ENCODE measurements around the gene RNF213.

The RNF213 gene

DNA sequence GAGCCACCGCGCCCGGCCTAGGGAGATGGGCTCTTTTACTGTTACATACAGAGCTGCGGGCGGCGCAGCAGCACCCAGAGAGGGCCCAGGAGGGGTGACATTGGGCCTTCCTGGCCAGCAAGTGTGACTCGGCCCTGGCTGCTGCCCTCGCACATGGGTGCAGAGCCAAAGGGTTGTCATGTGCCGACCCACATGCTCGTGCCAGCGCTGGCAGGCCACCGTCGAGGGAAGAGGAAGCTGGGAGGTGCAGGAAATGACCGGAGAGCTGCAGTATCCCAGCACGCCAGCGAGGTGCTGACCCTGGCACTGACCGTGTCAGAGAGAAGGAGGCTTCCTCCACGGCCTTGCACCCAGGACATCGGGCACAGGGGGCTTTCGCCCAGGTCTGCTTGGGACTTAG lies 162.3 kb downstream of the RNF213 start:
- no peak for TF ChIP-seq FOXP2 (optimal IDR thresholded peaks at IDR 0.05; ENCODE audit: borderline replicate concordance, extremely low read depth, extremely low read length, insufficient read depth)
- TF ChIP-seq, protein P1, sequence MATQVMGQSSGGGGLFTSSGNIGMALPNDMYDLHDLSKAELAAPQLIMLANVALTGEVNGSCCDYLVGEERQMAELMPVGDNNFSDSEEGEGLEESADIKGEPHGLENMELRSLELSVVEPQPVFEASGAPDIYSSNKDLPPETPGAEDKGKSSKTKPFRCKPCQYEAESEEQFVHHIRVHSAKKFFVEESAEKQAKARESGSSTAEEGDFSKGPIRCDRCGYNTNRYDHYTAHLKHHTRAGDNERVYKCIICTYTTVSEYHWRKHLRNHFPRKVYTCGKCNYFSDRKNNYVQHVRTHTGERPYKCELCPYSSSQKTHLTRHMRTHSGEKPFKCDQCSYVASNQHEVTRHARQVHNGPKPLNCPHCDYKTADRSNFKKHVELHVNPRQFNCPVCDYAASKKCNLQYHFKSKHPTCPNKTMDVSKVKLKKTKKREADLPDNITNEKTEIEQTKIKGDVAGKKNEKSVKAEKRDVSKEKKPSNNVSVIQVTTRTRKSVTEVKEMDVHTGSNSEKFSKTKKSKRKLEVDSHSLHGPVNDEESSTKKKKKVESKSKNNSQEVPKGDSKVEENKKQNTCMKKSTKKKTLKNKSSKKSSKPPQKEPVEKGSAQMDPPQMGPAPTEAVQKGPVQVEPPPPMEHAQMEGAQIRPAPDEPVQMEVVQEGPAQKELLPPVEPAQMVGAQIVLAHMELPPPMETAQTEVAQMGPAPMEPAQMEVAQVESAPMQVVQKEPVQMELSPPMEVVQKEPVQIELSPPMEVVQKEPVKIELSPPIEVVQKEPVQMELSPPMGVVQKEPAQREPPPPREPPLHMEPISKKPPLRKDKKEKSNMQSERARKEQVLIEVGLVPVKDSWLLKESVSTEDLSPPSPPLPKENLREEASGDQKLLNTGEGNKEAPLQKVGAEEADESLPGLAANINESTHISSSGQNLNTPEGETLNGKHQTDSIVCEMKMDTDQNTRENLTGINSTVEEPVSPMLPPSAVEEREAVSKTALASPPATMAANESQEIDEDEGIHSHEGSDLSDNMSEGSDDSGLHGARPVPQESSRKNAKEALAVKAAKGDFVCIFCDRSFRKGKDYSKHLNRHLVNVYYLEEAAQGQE (IDR thresholded peaks at IDR 0.05; ENCODE audit: insufficient read depth in 1 of 2, low read depth in 2 of 2, low read length in 2 of 2), result no peak
- TF ChIP-seq POLR2AphosphoS5 (IDR thresholded peaks at IDR 0.05; ENCODE audit: low read depth, low read length), result no peak
- no peak for TF ChIP-seq TAF1 (IDR thresholded peaks at IDR 0.05; ENCODE audit: borderline replicate concordance, insufficient read depth, low read length)
- TF ChIP-seq SIN3A (IDR thresholded peaks at IDR 0.05; ENCODE audit: borderline replicate concordance, insufficient read depth, low read length), result no peak

DNA sequence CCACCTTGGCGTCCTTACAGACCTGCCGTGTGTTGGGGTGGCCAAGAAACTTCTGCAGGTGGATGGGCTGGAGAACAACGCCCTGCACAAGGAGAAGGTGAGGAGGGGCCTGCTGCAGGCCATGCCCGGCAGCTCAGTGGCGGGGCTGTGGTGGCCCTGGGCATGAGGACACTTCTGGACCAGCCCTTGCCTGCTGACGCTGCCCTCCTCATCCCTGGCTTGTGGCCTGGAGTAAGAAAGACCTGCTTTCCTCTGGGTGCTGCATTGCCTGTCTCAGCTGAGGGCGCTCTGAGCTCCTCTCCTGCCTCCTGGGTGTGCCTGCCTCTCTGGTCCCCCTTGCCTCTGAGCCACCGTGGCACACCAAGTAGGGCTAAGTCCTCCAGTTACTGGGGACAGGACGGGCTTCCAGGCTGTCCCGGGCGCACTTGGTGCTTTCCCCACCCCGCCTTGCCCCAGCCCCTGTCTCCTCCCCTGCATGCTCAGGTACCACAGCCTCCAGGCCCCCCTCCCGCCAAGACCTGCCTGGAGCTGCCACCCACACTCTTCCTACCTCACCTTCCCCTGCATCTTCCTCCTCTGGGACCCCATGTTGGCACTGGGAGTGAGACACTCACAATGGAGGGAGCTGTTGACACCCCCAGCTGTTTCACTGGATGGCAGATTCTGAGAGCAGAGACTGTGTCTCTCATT lies 163.0 kb downstream of the RNF213 start:
- TF ChIP-seq SIN3A (IDR thresholded peaks at IDR 0.05; ENCODE audit: borderline replicate concordance, insufficient read depth, low read length) (no peak), FOXP2 (optimal IDR thresholded peaks at IDR 0.05; ENCODE audit: borderline replicate concordance, extremely low read depth, extremely low read length, insufficient read depth) (no peak), POLR2AphosphoS5 (IDR thresholded peaks at IDR 0.05; ENCODE audit: low read depth, low read length) (no peak), TAF1 (IDR thresholded peaks at IDR 0.05; ENCODE audit: borderline replicate concordance, insufficient read depth, low read length) (no peak)
- TF ChIP-seq, protein P1 (IDR thresholded peaks at IDR 0.05; ENCODE audit: insufficient read depth in 1 of 2, low read depth in 2 of 2, low read length in 2 of 2), result no peak

GRCh38 chr17:80424261-80424660 lies 163.6 kb downstream of the RNF213 start:
- no peak for TF ChIP-seq SIN3A (IDR thresholded peaks at IDR 0.05; ENCODE audit: borderline replicate concordance, insufficient read depth, low read length)
- TF ChIP-seq POLR2AphosphoS5 (IDR thresholded peaks at IDR 0.05; ENCODE audit: low read depth, low read length), result no peak
- no peak for TF ChIP-seq FOXP2 (optimal IDR thresholded peaks at IDR 0.05; ENCODE audit: borderline replicate concordance, extremely low read depth, extremely low read length, insufficient read depth)
- TF ChIP-seq, protein P1 (IDR thresholded peaks at IDR 0.05; ENCODE audit: insufficient read depth in 1 of 2, low read depth in 2 of 2, low read length in 2 of 2), result no peak
- no peak for TF ChIP-seq TAF1 (IDR thresholded peaks at IDR 0.05; ENCODE audit: borderline replicate concordance, insufficient read depth, low read length)

DNA sequence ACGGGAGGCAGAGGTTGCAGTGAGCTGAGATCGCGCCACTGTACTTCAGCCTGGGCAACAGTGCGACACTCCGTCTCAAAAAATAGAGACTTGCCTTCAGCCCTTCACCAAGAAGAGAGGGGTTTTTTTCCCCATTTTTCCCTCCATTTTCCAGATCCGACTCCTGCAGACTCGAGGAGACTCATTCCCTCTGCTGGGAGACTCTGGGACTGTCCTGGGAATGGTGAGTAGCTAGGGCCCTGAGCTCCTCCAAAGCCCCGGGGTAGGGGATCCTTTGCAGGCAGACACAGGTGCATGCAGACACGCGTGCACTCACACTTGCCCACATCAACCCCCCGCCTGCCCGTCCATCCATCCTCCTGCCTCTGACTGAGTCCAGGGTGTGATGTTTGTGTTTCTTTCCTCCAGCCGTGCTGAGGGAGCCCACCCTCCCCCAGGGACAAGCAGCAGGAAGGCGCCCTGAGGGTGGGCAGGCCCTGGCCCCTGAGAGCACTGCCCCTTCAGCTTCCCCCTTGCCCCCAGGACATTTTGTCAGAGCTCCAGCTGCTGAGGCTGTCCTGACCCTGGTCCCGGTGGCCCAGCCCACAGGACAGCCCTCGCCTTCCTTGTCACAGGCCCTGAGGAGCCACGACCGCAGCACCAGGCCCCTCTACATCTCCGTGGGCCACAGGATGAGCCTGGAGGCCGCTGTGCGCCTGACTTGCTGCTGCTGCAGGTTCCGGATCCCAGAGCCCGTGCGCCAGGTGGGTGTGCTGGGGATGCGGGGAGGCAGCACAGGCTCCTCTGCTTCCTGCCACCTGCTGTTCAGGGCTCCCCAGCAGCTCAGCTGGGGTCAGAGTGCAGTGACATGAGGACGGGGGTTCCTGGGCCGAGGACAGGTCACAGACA lies 164.5 kb downstream of the RNF213 start:
- no peak for TF ChIP-seq TAF1 (IDR thresholded peaks at IDR 0.05; ENCODE audit: borderline replicate concordance, insufficient read depth, low read length)
- TF ChIP-seq SIN3A (IDR thresholded peaks at IDR 0.05; ENCODE audit: borderline replicate concordance, insufficient read depth, low read length), result no peak
- TF ChIP-seq, protein P1 (IDR thresholded peaks at IDR 0.05; ENCODE audit: insufficient read depth in 1 of 2, low read depth in 2 of 2, low read length in 2 of 2), result no peak
- no peak for TF ChIP-seq POLR2AphosphoS5 (IDR thresholded peaks at IDR 0.05; ENCODE audit: low read depth, low read length)
- no peak for TF ChIP-seq FOXP2 (optimal IDR thresholded peaks at IDR 0.05; ENCODE audit: borderline replicate concordance, extremely low read depth, extremely low read length, insufficient read depth)

Data from PFSK-1 (cell line).